ENCODE measurements around the gene PLXNB3. TPM values are rescaled to one million over a fixed set of nuclear protein-coding genes. Genes with fewer than 3 reads are reported as not detected.

The PLXNB3 gene
- total and polyA plus RNA-seq, 10 donors, result 0.48 to 2.8 (median 1.5) TPM

GRCh38 chrX:153724252-153725038 lies 39.6 kb upstream of the PLXNB3 start, which contains the start of the genes ABCD1 and BCAP31:
TSS of gene ABCD1 (plus strand) at chrX:153724856. CDS start at chrX:153725267, 411 bp downstream.
TSS of gene BCAP31 (minus strand) at chrX:153724387. CDS start at chrX:153723244, 1,143 bp downstream.
- TF ChIP-seq POLR2AphosphoS5 (IDR thresholded peaks at IDR 0.05) (peak; percentile 96 to 97 (median 97)), CTCF (IDR thresholded peaks at IDR 0.05 in 8 of 11, conservative IDR thresholded peaks at IDR 0.05 in 3 of 11) (no peak), POLR2A (IDR thresholded peaks at IDR 0.05) (peak; percentile 34 to 84 (median 52))
- intact Hi-C loops (cut with DNase I; ENCODE audit: low total_unique reads), result no loop called here
- Histone ChIP-seq H3K9me3 (no peaks in the 10 kb centered on the region), H3K36me3 (peaks cover 0 to 35% (median 12%) of the 10 kb centered on the region in 6 donors), H3K27ac (peak within 1 kb of the TSS; percentile 66 to 95 (median 93)), H3K4me3 (peak within 1 kb of the TSS; percentile 54 to 88 (median 66)), H3K4me1 (peaks cover 23 to 66% (median 55%) of the 10 kb centered on the region in 6 donors), H3K27me3 (replicated peaks in 1 of 7) (no peaks in the 10 kb centered on the region)
- WGBS, 5 donors, result 0 to 23% (median 12%) methylated on average over 7 to 72 of the region's 88 CpGs; no CpG with 5 or more reads in 1 of the 5 donors
- peak; percentile 97 for DNase-seq

GRCh38 chrX:153725039-153725831 lies 38.8 kb upstream of the PLXNB3 start:
- H3K4me1 ChIP-seq, result peaks cover 23 to 66% (median 55%) of the 10 kb centered on the region in 6 donors
- no peak for TF ChIP-seq POLR2A (IDR thresholded peaks at IDR 0.05)
- no peak for TF ChIP-seq CTCF (IDR thresholded peaks at IDR 0.05 in 8 of 11, conservative IDR thresholded peaks at IDR 0.05 in 3 of 11)
- no peak for TF ChIP-seq POLR2AphosphoS5 (IDR thresholded peaks at IDR 0.05)
- H3K36me3 ChIP-seq, result peaks cover 0 to 35% (median 5%) of the 10 kb centered on the region in 6 donors
- peak; percentile 88 for DNase-seq
- H3K9me3 ChIP-seq, result no peaks in the 10 kb centered on the region
- whole genome bisulfite sequencing, 5 donors, result 61 to 88% (median 78%) methylated on average over 10 to 55 of the region's 55 CpGs
- peak overlapping the region in 7 of 8 donors; percentile 2 to 88 (median 71) for H3K4me3 ChIP-seq
- H3K27ac ChIP-seq, result peak overlapping the region; percentile 66 to 95 (median 93)
- intact Hi-C loops (cut with DNase I; ENCODE audit: low total_unique reads), result no loop called here
- no peaks in the 10 kb centered on the region for H3K27me3 ChIP-seq (replicated peaks in 1 of 7)

- Histone ChIP-seq H3K4me3 (peak overlapping the region in 5 of 8 donors; percentile 28 to 88 (median 72)), H3K4me1 (peaks cover 23 to 71% (median 55%) of the 10 kb centered on the region in 6 donors), H3K27me3 (replicated peaks in 1 of 7) (no peaks in the 10 kb centered on the region), H3K9me3 (no peaks in the 10 kb centered on the region), H3K27ac (peak overlapping the region; percentile 66 to 95 (median 93)), H3K36me3 (peaks cover 0 to 32% (median 0%) of the 10 kb centered on the region in 6 donors)
- intact Hi-C loops (cut with DNase I; ENCODE audit: low total_unique reads), result no loop called here
- WGBS, 5 donors, result 59 to 81% (median 77%) methylated on average over 6 to 35 of the region's 35 CpGs
- TF ChIP-seq POLR2A (IDR thresholded peaks at IDR 0.05) (no peak), POLR2AphosphoS5 (IDR thresholded peaks at IDR 0.05) (no peak), CTCF (IDR thresholded peaks at IDR 0.05 in 8 of 11, conservative IDR thresholded peaks at IDR 0.05 in 3 of 11) (no peak)
- no peak for DNase-seq
Measured at GRCh38 chrX:153725832-153726285, 38.2 kb upstream of the PLXNB3 start.

All from spleen (tissue), 11 donors.